A673 (cell line): ENCODE measurements around the gene CHEK2. TPM values are rescaled to one million over a fixed set of nuclear protein-coding genes. Genes with fewer than 3 reads are reported as not detected.
A peak's percentile ranks its signal among the peaks of the same experiment; 100 is the strongest.
"Not testable (repeated sequence)": the region's sequence is repeated elsewhere in the genome, so short reads cannot be mapped to it uniquely, and the experiment has no call there.

Experiments used
- BruUV-seq: library from RNA; stranded (reverse); fragments of 400-500 nt; replicated peaks from 2 replicates; lab custom pipeline; 2021; lab: Mats Ljungman, UMichigan
- CTCF ChIA-PET: fragments of 300-600 bp; sonication (Branson Sonifier 250); formaldehyde crosslinking; loops from one replicate; lab custom pipeline; 2022; ENCODE audit warnings: antibody characterized with exemption; lab: Charles Lee
- POLR2A ChIA-PET: fragments of 300-600 bp; sonication (Branson Sonifier 250); formaldehyde crosslinking; loops from one replicate; lab custom pipeline; 2022; ENCODE audit warnings: antibody characterized with exemption; ENCODE audit not compliant: low non-redundant PET; lab: Charles Lee
- DNase-seq: peaks from one replicate; pipeline ENCODE4 v3.0.0-alpha.2; 2015; ENCODE audit warnings: low spot score
- H3K27ac ChIP-seq: fragments of 200-600 bp; sonication (generic); 2 replicates; pipeline ENCODE4 v1.5.1; 2016; ENCODE audit warnings: mixed run types, low read depth, mild to moderate bottlenecking, mixed read lengths, antibody characterized with exemption, low read length; ENCODE audit not compliant: poor library complexity, severe bottlenecking
- H3K27me3 ChIP-seq: fragments of 200-600 bp; sonication (generic); replicated peaks from 2 replicates; pipeline ENCODE4 v1.6.1; 2017; ENCODE audit warnings: mixed run types, low read depth, mild to moderate bottlenecking, mixed read lengths, antibody characterized with exemption, low read length; ENCODE audit not compliant: insufficient read depth, poor library complexity
- H3K36me3 ChIP-seq: fragments of 200-600 bp; sonication (generic); 2 replicates; pipeline ENCODE4 v1.6.1; 2016; ENCODE audit warnings: mixed run types, mild to moderate bottlenecking, mixed read lengths, antibody characterized with exemption, low read length; ENCODE audit not compliant: insufficient read depth, poor library complexity, severe bottlenecking
- H3K4me1 ChIP-seq: fragments of 200-600 bp; sonication (generic); 2 replicates; pipeline ENCODE4 v1.6.1; 2017; ENCODE audit warnings: mixed run types, mild to moderate bottlenecking, mixed read lengths, antibody characterized with exemption, low read length; ENCODE audit not compliant: insufficient read depth, poor library complexity, severe bottlenecking
- H3K4me3 ChIP-seq: fragments of 200-600 bp; sonication (generic); 2 replicates; pipeline ENCODE4 v1.5.1; 2016; ENCODE audit warnings: low read depth, mixed run types, mild to moderate bottlenecking, mixed read lengths, low read length; ENCODE audit not compliant: poor library complexity, severe bottlenecking
- H3K9me3 ChIP-seq: fragments of 200-600 bp; sonication (generic); 2 replicates; pipeline ENCODE4 v1.6.1; 2016; ENCODE audit warnings: mixed run types, low read depth, mild to moderate bottlenecking, mixed read lengths, antibody characterized with exemption, low read length; ENCODE audit not compliant: poor library complexity, severe bottlenecking
- CTCF ChIP-seq: fragments of 300-800, 200-600 bp; sonication (generic); conservative IDR thresholded peaks from 2 replicates; pipeline ENCODE4 v1.5.1; 2017; ENCODE audit warnings: low read depth, mild to moderate bottlenecking, antibody characterized with exemption, low read length, moderate library complexity, mixed read lengths
- EZH2 ChIP-seq: fragments of 200-600 bp; sonication (generic); IDR thresholded peaks from 2 replicates; pipeline ENCODE4 v1.6.1; 2017; ENCODE audit warnings: borderline replicate concordance, low read depth, mild to moderate bottlenecking, mixed read lengths, antibody characterized with exemption, low read length; ENCODE audit not compliant: poor library complexity, severe bottlenecking
- intact Hi-C: fragments of 100-400 bp; cut with micrococcal nuclease; formaldehyde crosslinking; loops from one replicate; pipeline ENCODE4 v1.10.0; 2022; ENCODE audit not compliant: unreplicated experiment
- total RNA-seq: library from RNA; stranded (reverse); gene quantifications from 2 replicates; pipeline ENCODE4 v1.2.3, GENCODE V29; 2021

The CHEK2 gene
- total RNA-seq, 1 experiment from 2014 or later: 53.7 TPM

GRCh38 chr22:28670756-28671155 is 70.9 kb downstream of the CHEK2 start:
- H3K27ac ChIP-seq: no peak overlapping the region
- H3K36me3 ChIP-seq: no peaks in the 10 kb centered on the region
- no TSS peak for BruUV-seq
- H3K4me1 ChIP-seq: no peaks in the 10 kb centered on the region
- POLR2A ChIA-PET: interaction anchor here (0.7 kb wide), 1 partner anchor 42 kb away, joined by 5 read pairs; no protein-coding TSS in a partner anchor
- DNase-seq: no peak
- no peak overlapping the region for H3K4me3 ChIP-seq
- no peak for TF ChIP-seq EZH2
- TF ChIP-seq CTCF: no peak
- no peaks in the 10 kb centered on the region for H3K27me3 ChIP-seq
- CTCF ChIA-PET: no interaction called here
- intact Hi-C loops: no loop called here
- no peaks in the 10 kb centered on the region for H3K9me3 ChIP-seq

- H3K27me3 ChIP-seq: no peaks in the 10 kb centered on the region
- POLR2A ChIA-PET: no interaction called here
- no TSS peak for BruUV-seq
These were observed 71.5 kb downstream of the CHEK2 start for GRCh38 chr22:28670161-28670560.

GRCh38 chr22:28669387-28669786 is 72.2 kb downstream of the CHEK2 start:
- no peak for DNase-seq
- BruUV-seq: no TSS peak
- no peaks in the 10 kb centered on the region for H3K36me3 ChIP-seq
- H3K27me3 ChIP-seq: no peaks in the 10 kb centered on the region
- POLR2A ChIA-PET: no interaction called here
- H3K9me3 ChIP-seq: no peaks in the 10 kb centered on the region
- no peak for TF ChIP-seq CTCF
- TF ChIP-seq EZH2: no peak
- no peak overlapping the region for H3K27ac ChIP-seq
- intact Hi-C loops: no loop called here
- CTCF ChIA-PET: no interaction called here
- H3K4me1 ChIP-seq: no peaks in the 10 kb centered on the region
- no peak overlapping the region for H3K4me3 ChIP-seq

More at GRCh38 chr22:28670161-28670560, 71.5 kb downstream of the CHEK2 start:
- Histone ChIP-seq H3K9me3 (no peaks in the 10 kb centered on the region), H3K4me3 (no peak overlapping the region), H3K27ac (no peak overlapping the region), H3K36me3 (no peaks in the 10 kb centered on the region), H3K4me1 (no peaks in the 10 kb centered on the region)
- intact Hi-C loops: no loop called here
- TF ChIP-seq CTCF (no peak), EZH2 (no peak)
- CTCF ChIA-PET: no interaction called here
- peak; percentile 25 for DNase-seq

GRCh38 chr22:28663569-28663942 is 78.1 kb downstream of the CHEK2 start:
- H3K27me3 ChIP-seq, intact Hi-C loops, BruUV-seq, CTCF ChIA-PET, POLR2A ChIA-PET, H3K9me3 ChIP-seq, DNase-seq, H3K27ac ChIP-seq, H3K4me1 ChIP-seq, H3K4me3 ChIP-seq, H3K36me3 ChIP-seq: not testable (repeated sequence)
